ENCODE results near the gene ZBTB45.
A peak's percentile ranks its signal among the peaks of the same experiment; 100 is the strongest.

Gene ZBTB45

GRCh38 chr19:58466089-58466759 is 53.4 kb downstream of the ZBTB45 start:
- H3K4me3 ChIP-seq (ENCODE audit: low read depth, low read length): peak overlapping the region; percentile 85
- in situ Hi-C loops (cut with HindIII; ENCODE audit: low sequenced_read_pairs): no loop called here
- DNase-seq (ENCODE audit: low read depth): no peak
- TF ChIP-seq CTCF (IDR thresholded peaks at IDR 0.05; ENCODE audit: low read depth, low read length, missing control alignments): no peak

Data from astrocyte of the cerebellum (primary cell).